Hepatocyte (in vitro differentiated cells): ENCODE results near the gene ASTN2. TPM values are rescaled to one million over a fixed set of nuclear protein-coding genes. Genes with fewer than 3 reads are reported as not detected.

ENCODE experiments used
- DNase-seq: peaks from one replicate; pipeline ENCODE4 v3.0.0-alpha.2; 2016; ENCODE audit warnings: low spot score
- H2AFZ ChIP-seq: fragments of 200-600 bp; sonication (generic); 2 replicates; pipeline ENCODE4 v1.6.0; 2016; ENCODE audit warnings: antibody characterized with exemption, mild to moderate bottlenecking
- H3K27ac ChIP-seq: fragments of 200-600 bp; sonication (generic); 2 replicates; pipeline ENCODE4 v1.5.1; 2016; ENCODE audit warnings: mild to moderate bottlenecking
- H3K27me3 ChIP-seq: fragments of 200-600 bp; sonication (generic); 2 replicates; pipeline ENCODE4 v1.6.1; 2016
- H3K36me3 ChIP-seq: fragments of 200-600 bp; sonication (generic); replicated peaks from 2 replicates; pipeline ENCODE4 v1.5.1; 2016; ENCODE audit warnings: low read depth; ENCODE audit not compliant: insufficient read depth
- H3K4me1 ChIP-seq: fragments of 200-600 bp; sonication (generic); 2 replicates; pipeline ENCODE4 v1.5.1; 2016; ENCODE audit warnings: mild to moderate bottlenecking, moderate library complexity; ENCODE audit not compliant: insufficient read depth
- H3K4me2 ChIP-seq: fragments of 200-600 bp; sonication (generic); 2 replicates; pipeline ENCODE4 v1.6.0; 2016
- H3K4me3 ChIP-seq: fragments of 200-600 bp; sonication (generic); 2 replicates; pipeline ENCODE4 v1.5.1; 2016; ENCODE audit warnings: mild to moderate bottlenecking
- H3K79me2 ChIP-seq: fragments of 200-600 bp; sonication (generic); 2 replicates; pipeline ENCODE4 v1.6.0; 2017; ENCODE audit warnings: mild to moderate bottlenecking
- H3K9me2 ChIP-seq: fragments of 200-600 bp; sonication (generic); replicated peaks from 2 replicates; pipeline ENCODE4 v1.6.0; 2017; ENCODE audit warnings: mild to moderate bottlenecking; ENCODE audit not compliant: insufficient read depth
- H3K9me3 ChIP-seq: fragments of 200-600 bp; sonication (generic); 2 replicates; pipeline ENCODE4 v1.5.1; 2016; ENCODE audit warnings: low read depth, mild to moderate bottlenecking
- H4K20me1 ChIP-seq: fragments of 200-600 bp; sonication (generic); 2 replicates; pipeline ENCODE4 v1.6.0; 2016; ENCODE audit warnings: mild to moderate bottlenecking; ENCODE audit not compliant: insufficient read depth, poor library complexity, severe bottlenecking
- EZH2 ChIP-seq: fragments of 200-600 bp; sonication (generic); IDR thresholded peaks from 2 replicates; pipeline ENCODE4 v1.6.1; 2016; ENCODE audit warnings: antibody characterized with exemption, mild to moderate bottlenecking, borderline replicate concordance
- EZH2phosphoT487 ChIP-seq: fragments of 200-600 bp; sonication (generic); IDR thresholded peaks from one replicate; pipeline ENCODE4 v1.6.1; 2018; ENCODE audit warnings: antibody characterized with exemption, mild to moderate bottlenecking, low read depth, moderate library complexity; ENCODE audit not compliant: unreplicated experiment, severe bottlenecking
- WGBS: methylation state at CpG from one replicate; pipeline ENCODE4 v1.1.6; 2016; ENCODE audit warnings: low lambda C conversion rate; ENCODE audit errors: missing lambda C conversion rate; 5-methylcytosine and 5-hydroxymethylcytosine counted together
- polyA plus RNA-seq: library from polyadenylated mRNA; unstranded; fragments of >200 nt; fragmentation: Nextera tagmentation; extraction: Ambion mirVana; gene quantifications from 2 replicates; pipeline ENCODE4 v1.2.1, GENCODE V29; 2016
- total RNA-seq: library from RNA; depleted of rRNA; stranded (reverse); fragments of >200 nt; gene quantifications from 2 replicates; pipeline ENCODE4 v1.2.3, GENCODE V29; 2014
- TF ChIP-seq, protein P1 (sequence below): fragments of 200-600 bp; sonication (generic); IDR thresholded peaks from 2 replicates; pipeline ENCODE4 v1.5.1; 2016; ENCODE audit warnings: antibody characterized with exemption, mild to moderate bottlenecking; ENCODE audit not compliant: poor library complexity

ASTN2 gene
- total and polyA plus RNA-seq, 2 experiments from 2014 or later, result 6.4 to 8.4 TPM

DNA sequence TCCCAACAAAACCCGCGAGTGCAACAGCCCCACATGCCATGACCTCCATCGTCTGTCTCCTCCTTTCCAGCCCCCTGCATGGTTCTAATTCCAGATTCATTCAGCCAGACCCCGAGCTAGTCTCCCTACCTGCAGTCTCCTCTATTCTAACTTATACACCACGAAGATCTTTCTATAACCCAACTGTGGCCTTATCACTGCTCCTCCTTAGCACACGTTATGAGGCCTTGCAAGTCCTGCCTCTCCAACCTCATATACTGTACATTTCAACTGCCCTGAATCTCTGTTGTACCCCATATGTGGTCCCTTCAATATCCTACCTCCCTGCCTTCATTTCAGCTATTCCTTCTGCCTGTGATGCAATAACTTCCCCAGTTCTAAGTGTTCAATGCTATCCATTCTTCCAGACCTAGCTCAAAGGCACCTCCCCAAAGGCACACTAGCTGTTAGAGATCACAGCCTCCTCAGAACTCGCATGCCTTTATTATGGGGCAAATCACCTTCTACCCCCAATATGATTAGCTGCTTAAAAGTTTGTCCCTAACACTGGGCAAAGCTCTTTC lies 942.8 kb downstream of the ASTN2 start:
- WGBS, result 65% methylated on average over 7 of the region's 7 CpGs
- H3K9me3 ChIP-seq, result no peaks in the 10 kb centered on the region
- no peaks in the 10 kb centered on the region for H3K79me2 ChIP-seq
- H2AFZ ChIP-seq, result no peak overlapping the region
- no peaks in the 10 kb centered on the region for H3K9me2 ChIP-seq
- H3K4me2 ChIP-seq, result no peak overlapping the region
- no peaks in the 10 kb centered on the region for H3K36me3 ChIP-seq
- no peaks in the 10 kb centered on the region for H3K27me3 ChIP-seq
- TF ChIP-seq, protein P1, sequence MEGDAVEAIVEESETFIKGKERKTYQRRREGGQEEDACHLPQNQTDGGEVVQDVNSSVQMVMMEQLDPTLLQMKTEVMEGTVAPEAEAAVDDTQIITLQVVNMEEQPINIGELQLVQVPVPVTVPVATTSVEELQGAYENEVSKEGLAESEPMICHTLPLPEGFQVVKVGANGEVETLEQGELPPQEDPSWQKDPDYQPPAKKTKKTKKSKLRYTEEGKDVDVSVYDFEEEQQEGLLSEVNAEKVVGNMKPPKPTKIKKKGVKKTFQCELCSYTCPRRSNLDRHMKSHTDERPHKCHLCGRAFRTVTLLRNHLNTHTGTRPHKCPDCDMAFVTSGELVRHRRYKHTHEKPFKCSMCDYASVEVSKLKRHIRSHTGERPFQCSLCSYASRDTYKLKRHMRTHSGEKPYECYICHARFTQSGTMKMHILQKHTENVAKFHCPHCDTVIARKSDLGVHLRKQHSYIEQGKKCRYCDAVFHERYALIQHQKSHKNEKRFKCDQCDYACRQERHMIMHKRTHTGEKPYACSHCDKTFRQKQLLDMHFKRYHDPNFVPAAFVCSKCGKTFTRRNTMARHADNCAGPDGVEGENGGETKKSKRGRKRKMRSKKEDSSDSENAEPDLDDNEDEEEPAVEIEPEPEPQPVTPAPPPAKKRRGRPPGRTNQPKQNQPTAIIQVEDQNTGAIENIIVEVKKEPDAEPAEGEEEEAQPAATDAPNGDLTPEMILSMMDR, result no peak
- no peak for TF ChIP-seq EZH2phosphoT487
- TF ChIP-seq EZH2, result no peak
- H3K27ac ChIP-seq, result peak overlapping the region; percentile 74
- H3K4me3 ChIP-seq, result no peak overlapping the region
- H4K20me1 ChIP-seq, result no peaks in the 10 kb centered on the region
- DNase-seq, result no peak
- peaks cover 21% of the 10 kb centered on the region for H3K4me1 ChIP-seq

DNA sequence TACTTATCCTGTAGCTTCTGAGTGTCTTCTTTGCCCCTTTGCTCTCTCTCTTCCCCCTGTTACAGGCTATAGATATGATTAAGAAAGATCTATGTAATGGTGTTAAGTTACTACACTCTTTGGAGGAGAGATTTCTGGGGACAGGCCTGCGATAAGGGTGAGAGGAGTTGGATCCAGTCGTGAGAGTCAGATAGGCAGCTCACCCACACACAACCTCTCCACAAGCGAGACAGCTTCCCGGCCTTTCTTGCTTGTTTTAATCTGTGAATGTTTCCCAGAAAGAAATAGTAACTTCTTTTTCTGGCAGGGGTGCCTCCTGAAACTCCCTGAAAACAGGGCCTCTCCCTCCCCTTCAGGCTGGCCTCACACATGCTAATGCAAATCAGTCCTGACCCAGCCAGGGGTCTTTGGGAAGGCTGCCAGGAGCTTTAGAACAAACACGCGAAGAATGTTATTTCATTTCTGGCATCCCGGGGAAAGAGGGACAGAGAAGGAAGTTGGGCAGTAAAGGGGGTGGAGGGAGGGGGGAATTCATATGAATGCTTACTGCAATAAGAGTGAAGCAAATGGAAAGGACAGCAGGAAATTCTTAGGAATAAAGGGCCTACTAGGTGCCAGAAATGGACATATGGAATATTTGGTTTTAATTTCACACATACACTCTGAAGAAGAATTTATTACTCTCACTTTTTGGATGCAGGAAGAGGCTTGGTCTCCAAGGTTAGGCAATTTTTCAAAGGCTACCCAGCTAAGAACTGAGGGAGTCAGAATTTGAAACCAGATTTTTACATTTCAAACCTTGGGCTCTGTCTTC lies 943.6 kb downstream of the ASTN2 start:
- Histone ChIP-seq H3K9me3 (no peaks in the 10 kb centered on the region), H3K36me3 (no peaks in the 10 kb centered on the region), H3K79me2 (no peaks in the 10 kb centered on the region), H2AFZ (no peak overlapping the region), H3K4me3 (no peak overlapping the region), H3K9me2 (no peaks in the 10 kb centered on the region), H3K4me1 (peaks cover 14% of the 10 kb centered on the region), H3K27ac (peak overlapping the region; percentile 74), H3K4me2 (peak overlapping the region; percentile 16), H4K20me1 (no peaks in the 10 kb centered on the region), H3K27me3 (no peaks in the 10 kb centered on the region)
- DNase-seq, result peak; percentile 74
- TF ChIP-seq EZH2phosphoT487 (no peak), EZH2 (no peak)
- TF ChIP-seq, protein P1, result no peak
- WGBS, result 21% methylated on average over 7 of the region's 7 CpGs

DNA sequence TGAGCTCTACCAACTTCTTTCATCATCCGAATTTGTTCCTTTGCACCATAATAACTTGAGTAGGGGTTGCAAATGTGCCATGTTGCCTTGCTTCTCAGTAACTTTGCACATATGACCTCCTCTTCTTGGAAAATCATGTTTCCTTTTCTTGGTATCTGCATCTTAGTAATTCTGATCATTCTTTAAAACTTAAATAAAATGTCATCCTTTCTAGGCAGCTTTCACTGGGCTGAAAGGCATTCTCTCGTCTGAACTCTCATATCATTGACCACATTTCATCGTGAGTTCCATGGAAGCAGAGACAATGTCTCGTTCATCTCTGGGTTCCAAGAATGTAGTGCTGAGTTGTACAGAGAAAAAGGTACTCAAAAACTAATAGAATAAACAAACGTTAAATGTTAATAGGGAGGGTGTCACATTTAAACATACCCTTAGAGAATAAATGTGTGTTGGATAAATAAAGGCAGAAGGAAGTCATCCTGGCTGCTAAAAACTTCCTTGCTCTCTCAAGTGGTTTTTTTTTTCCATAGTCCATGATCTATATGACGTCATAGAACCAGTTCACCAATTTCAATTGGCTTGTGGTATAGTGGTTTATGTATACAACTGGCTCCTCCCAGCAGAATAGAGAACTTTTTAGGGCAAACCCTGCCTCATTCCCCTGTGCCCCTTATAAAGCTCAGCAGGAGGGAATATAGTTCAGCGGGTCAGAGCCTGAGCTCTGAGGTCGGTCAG lies 945.9 kb downstream of the ASTN2 start:
- Histone ChIP-seq H3K36me3 (no peaks in the 10 kb centered on the region), H3K27ac (no peak overlapping the region), H2AFZ (no peak overlapping the region), H3K4me1 (peaks cover 14% of the 10 kb centered on the region), H3K4me2 (no peak overlapping the region), H3K4me3 (no peak overlapping the region), H4K20me1 (no peaks in the 10 kb centered on the region), H3K9me3 (no peaks in the 10 kb centered on the region), H3K9me2 (no peaks in the 10 kb centered on the region), H3K27me3 (no peaks in the 10 kb centered on the region), H3K79me2 (no peaks in the 10 kb centered on the region)
- no peak for TF ChIP-seq EZH2
- TF ChIP-seq, protein P1, result no peak
- TF ChIP-seq EZH2phosphoT487, result no peak
- DNase-seq, result no peak
- WGBS, result 81% methylated on average over 8 of the region's 8 CpGs
